ENCODE results near the gene HELZ2.

DNA sequence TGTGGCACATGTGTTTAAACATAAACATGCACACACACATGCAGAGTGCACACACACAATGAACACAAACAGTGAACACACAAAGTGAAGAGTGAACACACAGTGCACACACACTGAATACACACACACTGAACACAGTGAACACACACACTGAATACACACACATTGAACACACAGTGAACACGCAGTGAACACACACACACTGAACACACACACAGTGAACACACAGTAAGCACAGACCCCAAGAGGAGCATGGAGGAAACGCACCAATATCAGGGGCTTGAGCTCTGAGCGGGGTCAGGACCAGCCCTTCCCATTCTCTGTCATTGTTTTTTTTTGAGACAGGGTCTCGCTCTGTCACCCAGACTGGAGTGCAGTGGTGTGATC lies 17.1 kb upstream of the HELZ2 start:
- no peak for TF ChIP-seq EZH2phosphoT487 (IDR thresholded peaks at IDR 0.05; ENCODE audit: borderline replicate concordance, low read length)
- TF ChIP-seq, protein P1, sequence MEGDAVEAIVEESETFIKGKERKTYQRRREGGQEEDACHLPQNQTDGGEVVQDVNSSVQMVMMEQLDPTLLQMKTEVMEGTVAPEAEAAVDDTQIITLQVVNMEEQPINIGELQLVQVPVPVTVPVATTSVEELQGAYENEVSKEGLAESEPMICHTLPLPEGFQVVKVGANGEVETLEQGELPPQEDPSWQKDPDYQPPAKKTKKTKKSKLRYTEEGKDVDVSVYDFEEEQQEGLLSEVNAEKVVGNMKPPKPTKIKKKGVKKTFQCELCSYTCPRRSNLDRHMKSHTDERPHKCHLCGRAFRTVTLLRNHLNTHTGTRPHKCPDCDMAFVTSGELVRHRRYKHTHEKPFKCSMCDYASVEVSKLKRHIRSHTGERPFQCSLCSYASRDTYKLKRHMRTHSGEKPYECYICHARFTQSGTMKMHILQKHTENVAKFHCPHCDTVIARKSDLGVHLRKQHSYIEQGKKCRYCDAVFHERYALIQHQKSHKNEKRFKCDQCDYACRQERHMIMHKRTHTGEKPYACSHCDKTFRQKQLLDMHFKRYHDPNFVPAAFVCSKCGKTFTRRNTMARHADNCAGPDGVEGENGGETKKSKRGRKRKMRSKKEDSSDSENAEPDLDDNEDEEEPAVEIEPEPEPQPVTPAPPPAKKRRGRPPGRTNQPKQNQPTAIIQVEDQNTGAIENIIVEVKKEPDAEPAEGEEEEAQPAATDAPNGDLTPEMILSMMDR (IDR thresholded peaks at IDR 0.05; ENCODE audit: low read depth, low read length, poor library complexity, severe bottlenecking) = no peak

All from DOHH2 (cell line).